ENCODE results near the gene INPP5B.

Gene INPP5B

GRCh38 chr1:37865348-37866120, 81.3 kb downstream of the INPP5B start:
- no peak for DNase-seq

- DNase-seq, result no peak
Measured at GRCh38 chr1:37862330-37862729, 84.5 kb downstream of the INPP5B start.

- no peak for DNase-seq
Measured at GRCh38 chr1:37861151-37861550, 85.7 kb downstream of the INPP5B start.

- no peak for DNase-seq
Measured at GRCh38 chr1:37860346-37860666, 86.5 kb downstream of the INPP5B start.

GRCh38 chr1:37859507-37860345, 87.1 kb downstream of the INPP5B start, which contains the start of gene MTF1:
Gene MTF1 (minus strand): TSS chr1:37859592. CDS start chr1:37857658, 1,934 bp downstream.
- DNase-seq, result peak; percentile 94 to 96

GRCh38 chr1:37858931-37859506, 87.8 kb downstream of the INPP5B start:
- DNase-seq, result peak in 1 of 2 experiments; percentile 81

- DNase-seq, result no peak
Measured at GRCh38 chr1:37854406-37854805, 92.4 kb downstream of the INPP5B start.

GRCh38 chr1:37853157-37853556, 93.7 kb downstream of the INPP5B start:
- DNase-seq, result no peak

- no peak for DNase-seq
Measured at GRCh38 chr1:37851782-37852210, 95.1 kb downstream of the INPP5B start.

- DNase-seq, result no peak
Measured at GRCh38 chr1:37851262-37851661, 95.6 kb downstream of the INPP5B start.

GRCh38 chr1:37850352-37850955, 96.4 kb downstream of the INPP5B start:
- DNase-seq, result no peak

GRCh38 chr1:37849480-37849879, 97.4 kb downstream of the INPP5B start:
- no peak for DNase-seq

GRCh38 chr1:37846647-37847339, 100.1 kb downstream of the INPP5B start:
- DNase-seq, result no peak

GRCh38 chr1:37845786-37846185, 101.1 kb downstream of the INPP5B start:
- DNase-seq, result no peak

GRCh38 chr1:37845049-37845646, 101.7 kb downstream of the INPP5B start:
- DNase-seq, result no peak

GRCh38 chr1:37844536-37844935, 102.3 kb downstream of the INPP5B start:
- no peak for DNase-seq

- DNase-seq, result no peak
Measured at GRCh38 chr1:37841652-37842051, 105.2 kb downstream of the INPP5B start.

- DNase-seq, result no peak
Measured at GRCh38 chr1:37840711-37841110, 106.1 kb downstream of the INPP5B start.

GRCh38 chr1:37839676-37840075, 107.2 kb downstream of the INPP5B start:
- no peak for DNase-seq

GRCh38 chr1:37836788-37837187, 110.1 kb downstream of the INPP5B start:
- no peak for DNase-seq

- DNase-seq, result no peak
Measured at GRCh38 chr1:37831809-37832208, 115.0 kb downstream of the INPP5B start.

- DNase-seq, result no peak
Measured at GRCh38 chr1:37831109-37831508, 115.7 kb downstream of the INPP5B start.
